SK-N-MC (cell line): ENCODE data around the gene EGFR.
A peak's percentile ranks its signal among the peaks of the same experiment; 100 is the strongest.

Experiments used
- DNase-seq: peaks from one replicate; pipeline ENCODE4 v3.0.0-alpha.2; 2011; ENCODE audit warnings: low read depth, low spot score
- H3K27ac ChIP-seq: fragments of 200-600 bp; sonication (generic); 2 replicates; pipeline ENCODE4 v1.5.1; 2016; ENCODE audit warnings: mixed run types
- H3K36me3 ChIP-seq: fragments of 200-600 bp; sonication (generic); 2 replicates; pipeline ENCODE4 v1.6.1; 2017; ENCODE audit warnings: antibody characterized with exemption, low read length, mixed read lengths; ENCODE audit not compliant: insufficient read depth
- H3K4me3 ChIP-seq: fragments of 200-600 bp; sonication (generic); 2 replicates; pipeline ENCODE4 v1.5.1; 2016
- H3K9ac ChIP-seq: fragments of 200-600 bp; sonication (generic); 2 replicates; pipeline ENCODE4 v1.8.0; 2017; ENCODE audit warnings: mixed run types, mixed read lengths; ENCODE audit not compliant: insufficient read length
- H3K9me3 ChIP-seq: fragments of 200-600 bp; sonication (generic); 2 replicates; pipeline ENCODE4 v1.6.1; 2017; ENCODE audit warnings: low read depth, mild to moderate bottlenecking, antibody characterized with exemption, low read length, moderate library complexity, mixed read lengths
- EZH2 ChIP-seq: fragments of 200-600 bp; sonication (generic); IDR thresholded peaks from one replicate; pipeline ENCODE4 v1.6.1; 2017; ENCODE audit warnings: antibody characterized with exemption
- FOXP2 ChIP-seq: optimal IDR thresholded peaks from 2 replicates; pipeline ENCODE3; 2011; ENCODE audit warnings: mild to moderate bottlenecking, moderate library complexity; ENCODE audit not compliant: insufficient read depth; ENCODE audit errors: extremely low read length, control extremely low read depth
- POLR2AphosphoS5 ChIP-seq: IDR thresholded peaks from 2 replicates; pipeline ENCODE4 v1.6.1; 2012; ENCODE audit warnings: mild to moderate bottlenecking, low read depth, low read length, borderline replicate concordance

The EGFR gene

GRCh38 chr7:55177589-55178261 is 158.9 kb downstream of the EGFR start:
- Histone ChIP-seq H3K9ac (no peak overlapping the region), H3K27ac (peak overlapping the region; percentile 13; the same call in 1 of the 2 replicates), H3K4me3 (no peak overlapping the region), H3K9me3 (no peaks in the 10 kb centered on the region), H3K36me3 (no peaks in the 10 kb centered on the region)
- TF ChIP-seq POLR2AphosphoS5 (no peak), EZH2 (no peak), FOXP2 (no peak)
- no peak for DNase-seq

GRCh38 chr7:55178292-55178862 is 159.6 kb downstream of the EGFR start:
- no peak for DNase-seq
- H3K4me3 ChIP-seq = no peak overlapping the region
- no peak overlapping the region for H3K27ac ChIP-seq
- no peaks in the 10 kb centered on the region for H3K36me3 ChIP-seq
- H3K9me3 ChIP-seq = no peaks in the 10 kb centered on the region
- TF ChIP-seq FOXP2 (no peak), POLR2AphosphoS5 (no peak), EZH2 (no peak)
- no peak overlapping the region for H3K9ac ChIP-seq

DNA sequence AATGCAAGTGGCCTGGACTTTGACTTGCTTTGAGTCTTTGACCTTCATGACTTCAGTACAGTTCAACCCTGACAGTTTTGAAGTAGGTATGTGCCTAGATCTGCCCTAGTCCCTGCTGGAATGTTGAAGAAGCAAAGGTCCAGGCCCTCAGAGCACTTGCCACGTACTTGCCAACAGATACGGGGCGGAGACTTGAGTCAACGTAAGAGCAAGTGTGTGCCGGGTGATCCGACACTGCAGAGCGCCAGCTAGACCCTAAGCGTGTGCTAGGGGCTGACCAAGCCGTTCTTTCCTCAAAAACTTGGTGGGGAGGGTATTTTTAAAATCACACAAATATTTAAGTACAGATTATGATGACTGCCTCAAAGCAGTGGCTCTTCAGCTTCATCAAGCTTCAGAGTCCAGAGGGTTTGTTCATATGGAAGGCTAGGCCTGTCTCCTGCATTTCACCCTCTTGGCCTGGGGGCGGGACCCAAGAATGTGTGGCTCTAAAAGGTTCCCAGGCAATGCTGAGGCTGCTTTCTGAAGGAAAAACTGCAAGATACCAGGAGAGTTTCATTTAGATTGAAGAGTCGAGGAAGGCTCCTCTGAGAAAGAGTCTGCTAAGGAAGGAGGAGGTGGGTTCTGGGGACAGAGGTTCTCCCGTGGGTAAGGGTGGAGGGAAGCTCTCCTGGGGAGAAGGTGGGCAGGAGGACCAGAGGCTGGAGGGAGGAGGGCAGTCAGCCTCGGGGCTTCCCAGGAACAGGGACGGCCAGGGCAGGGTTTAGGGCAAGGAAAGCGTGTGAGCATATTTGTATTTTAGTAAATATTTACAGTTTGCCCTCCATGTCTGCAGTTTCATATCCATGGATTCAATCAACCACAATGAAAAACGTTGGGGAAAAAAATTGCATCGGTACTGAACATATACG is 160.3 kb downstream of the EGFR start:
- TF ChIP-seq EZH2 = no peak
- no peak for TF ChIP-seq POLR2AphosphoS5
- no peak for TF ChIP-seq FOXP2
- no peak for DNase-seq
- no peak overlapping the region for H3K27ac ChIP-seq
- no peaks in the 10 kb centered on the region for H3K9me3 ChIP-seq
- no peak overlapping the region for H3K9ac ChIP-seq
- no peaks in the 10 kb centered on the region for H3K36me3 ChIP-seq
- no peak overlapping the region for H3K4me3 ChIP-seq

- no peaks in the 10 kb centered on the region for H3K9me3 ChIP-seq
- no peak overlapping the region for H3K27ac ChIP-seq
- H3K4me3 ChIP-seq = no peak overlapping the region
- no peak overlapping the region for H3K9ac ChIP-seq
- DNase-seq = no peak
- TF ChIP-seq EZH2 (no peak), FOXP2 (no peak), POLR2AphosphoS5 (no peak)
- no peaks in the 10 kb centered on the region for H3K36me3 ChIP-seq
These were observed 161.3 kb downstream of the EGFR start for GRCh38 chr7:55179931-55180682.

- TF ChIP-seq EZH2 (no peak), POLR2AphosphoS5 (no peak), FOXP2 (no peak)
- Histone ChIP-seq H3K9me3 (no peaks in the 10 kb centered on the region), H3K9ac (no peak overlapping the region), H3K4me3 (no peak overlapping the region), H3K27ac (no peak overlapping the region), H3K36me3 (no peaks in the 10 kb centered on the region)
- no peak for DNase-seq
These were observed 162.2 kb downstream of the EGFR start for GRCh38 chr7:55180963-55181542.

GRCh38 chr7:55181762-55182161 is 162.9 kb downstream of the EGFR start:
- Histone ChIP-seq H3K9me3 (no peaks in the 10 kb centered on the region), H3K9ac (no peak overlapping the region), H3K4me3 (no peak overlapping the region), H3K36me3 (no peaks in the 10 kb centered on the region), H3K27ac (no peak overlapping the region)
- no peak for TF ChIP-seq EZH2
- no peak for TF ChIP-seq POLR2AphosphoS5
- TF ChIP-seq FOXP2 = no peak
- DNase-seq = no peak

GRCh38 chr7:55183897-55184296 is 165.1 kb downstream of the EGFR start:
- DNase-seq = no peak
- H3K4me3 ChIP-seq = no peak overlapping the region
- no peaks in the 10 kb centered on the region for H3K36me3 ChIP-seq
- H3K9ac ChIP-seq = no peak overlapping the region
- H3K27ac ChIP-seq = no peak overlapping the region
- TF ChIP-seq POLR2AphosphoS5 (no peak), EZH2 (no peak), FOXP2 (no peak)
- no peaks in the 10 kb centered on the region for H3K9me3 ChIP-seq
